ENCODE data around the gene NRARP. TPM values are rescaled to one million over a fixed set of nuclear protein-coding genes. Genes with fewer than 3 reads are reported as not detected.

The NRARP gene
- total RNA-seq, 1 donor from 2014 or later, result 33.7 TPM

DNA sequence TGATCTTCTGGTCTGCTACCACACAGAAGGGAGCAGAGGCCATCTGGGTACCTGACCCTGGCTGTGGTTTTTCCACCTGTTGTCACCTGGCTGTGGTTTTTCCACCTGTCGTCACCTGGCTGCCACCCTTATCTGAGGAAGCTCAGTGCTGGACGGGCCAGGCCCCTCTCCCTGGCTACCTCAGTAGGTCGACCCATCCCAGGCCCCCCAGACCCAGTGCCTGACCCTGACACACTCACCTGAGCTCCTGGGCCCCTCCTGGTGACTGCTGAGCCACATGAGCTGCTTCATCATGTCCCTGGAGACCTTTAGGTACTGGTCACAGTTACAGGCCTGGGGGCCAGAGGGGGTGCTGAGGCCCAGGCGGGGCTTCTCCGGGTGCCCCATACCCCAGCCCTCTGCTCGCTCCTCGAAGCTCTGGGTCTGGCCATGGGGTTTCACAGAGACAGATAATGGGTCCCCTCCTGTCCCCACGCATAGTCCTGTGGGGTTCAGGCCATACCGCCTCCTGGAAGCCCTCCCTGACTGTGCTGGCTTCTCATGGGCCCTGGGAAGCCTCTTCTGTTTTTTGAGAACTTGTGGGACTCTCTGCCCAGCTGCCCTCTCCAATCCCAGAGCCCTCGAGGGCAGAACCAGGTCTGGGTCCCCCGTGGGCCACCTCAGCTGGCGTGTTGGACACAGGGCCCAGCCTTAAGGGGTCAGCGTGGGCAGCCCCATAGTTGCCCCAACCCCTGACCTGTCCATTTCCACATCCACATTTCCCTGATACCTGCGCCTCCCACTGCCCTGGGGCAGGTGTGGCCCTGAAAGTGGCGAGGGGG lies 7.5 kb upstream of the NRARP start:
- H3K27ac Mint-ChIP-seq (ENCODE audit: unreplicated experiment), result no peak overlapping the region
- H3K4me1 Mint-ChIP-seq, result peaks cover 25% of the 10 kb centered on the region
- H3K4me3 Mint-ChIP-seq, result no peak overlapping the region
- H3K36me3 Mint-ChIP-seq (ENCODE audit: low read depth), result no peaks in the 10 kb centered on the region
- DNase-seq (ENCODE audit: low read depth, low spot score), result no peak
- no peaks in the 10 kb centered on the region for H3K27me3 Mint-ChIP-seq (ENCODE audit: low read depth)
- H3K9me3 Mint-ChIP-seq, result no peaks in the 10 kb centered on the region
- no peak for TF ChIP-seq CTCF (conservative IDR thresholded peaks at IDR 0.05)

DNA sequence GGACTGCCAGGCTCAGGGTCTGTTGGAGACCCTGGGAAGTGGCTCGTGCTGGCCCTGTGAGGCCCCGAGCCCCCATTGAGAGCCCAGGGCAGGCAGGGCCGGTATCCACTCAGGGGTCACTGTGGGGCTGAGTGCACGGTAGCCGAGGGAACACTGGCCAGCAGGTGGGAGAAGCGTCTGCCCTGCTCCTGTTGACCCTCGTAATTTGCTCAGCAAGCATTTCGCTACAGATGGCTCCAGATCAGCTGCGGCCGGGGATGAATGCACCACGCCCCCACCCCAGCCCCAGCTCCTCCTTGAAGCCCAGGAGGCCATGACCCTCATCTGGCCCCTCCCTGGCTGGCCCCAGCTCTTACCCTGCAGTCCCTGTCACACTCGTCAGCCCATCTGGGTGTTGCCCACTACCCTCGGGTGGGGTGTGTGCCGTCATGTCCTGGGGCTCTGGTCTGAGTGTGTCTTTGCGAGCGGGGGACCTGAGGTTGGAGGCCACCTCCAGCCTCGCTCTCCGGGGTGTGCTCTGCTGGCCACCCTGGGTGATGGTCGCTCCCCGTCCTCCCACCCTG lies 6.1 kb upstream of the NRARP start:
- peaks cover 2% of the 10 kb centered on the region for H3K27me3 Mint-ChIP-seq (ENCODE audit: low read depth)
- no peak for DNase-seq (ENCODE audit: low read depth, low spot score)
- H3K4me3 Mint-ChIP-seq, result peak overlapping the region; percentile 67
- H3K4me1 Mint-ChIP-seq, result peaks cover 21% of the 10 kb centered on the region
- H3K27ac Mint-ChIP-seq (ENCODE audit: unreplicated experiment), result no peak overlapping the region
- no peaks in the 10 kb centered on the region for H3K36me3 Mint-ChIP-seq (ENCODE audit: low read depth)
- no peaks in the 10 kb centered on the region for H3K9me3 Mint-ChIP-seq
- no peak for TF ChIP-seq CTCF (conservative IDR thresholded peaks at IDR 0.05)

GRCh38 chr9:137307255-137308056 lies 5.4 kb upstream of the NRARP start:
- Mint-ChIP-seq H3K36me3 (ENCODE audit: low read depth) (no peaks in the 10 kb centered on the region), H3K27me3 (ENCODE audit: low read depth) (peaks cover 2% of the 10 kb centered on the region), H3K4me3 (no peak overlapping the region), H3K9me3 (no peaks in the 10 kb centered on the region), H3K4me1 (peaks cover 21% of the 10 kb centered on the region), H3K27ac (ENCODE audit: unreplicated experiment) (no peak overlapping the region)
- TF ChIP-seq CTCF (conservative IDR thresholded peaks at IDR 0.05), result no peak
- DNase-seq (ENCODE audit: low read depth, low spot score), result no peak

- no peak for TF ChIP-seq CTCF (conservative IDR thresholded peaks at IDR 0.05)
- DNase-seq (ENCODE audit: low read depth, low spot score), result no peak
- Mint-ChIP-seq H3K27me3 (ENCODE audit: low read depth) (peaks cover 2% of the 10 kb centered on the region), H3K27ac (ENCODE audit: unreplicated experiment) (no peak overlapping the region), H3K9me3 (no peaks in the 10 kb centered on the region), H3K4me3 (no peak overlapping the region), H3K36me3 (ENCODE audit: low read depth) (no peaks in the 10 kb centered on the region), H3K4me1 (peaks cover 21% of the 10 kb centered on the region)
These were observed 4.8 kb upstream of the NRARP start for GRCh38 chr9:137306850-137307254.

GRCh38 chr9:137306066-137306849 lies 4.2 kb upstream of the NRARP start:
- TF ChIP-seq CTCF (conservative IDR thresholded peaks at IDR 0.05), result no peak
- H3K9me3 Mint-ChIP-seq, result no peaks in the 10 kb centered on the region
- DNase-seq (ENCODE audit: low read depth, low spot score), result no peak
- no peak overlapping the region for H3K27ac Mint-ChIP-seq (ENCODE audit: unreplicated experiment)
- H3K36me3 Mint-ChIP-seq (ENCODE audit: low read depth), result no peaks in the 10 kb centered on the region
- peaks cover 5% of the 10 kb centered on the region for H3K27me3 Mint-ChIP-seq (ENCODE audit: low read depth)
- H3K4me3 Mint-ChIP-seq, result no peak overlapping the region
- peaks cover 21% of the 10 kb centered on the region for H3K4me1 Mint-ChIP-seq
